Stimulated activated CD4-positive, alpha-beta T cell treated with anti-CD3 and anti-CD28 coated beads, Interleukin-15, amount 100 ng/mL, for 1 hour (primary cell): Measurements from ENCODE around the gene CBX6.

Experiments
- DNase-seq, 2 donors: peaks; one replicate each; pipeline ENCODE4 v3.0.0-alpha.2; 2020; ENCODE audit warnings: low read depth in 1 of 2, low spot score in 1 of 2

Gene CBX6

GRCh38 chr22:38823076-38823475 is 48.9 kb downstream of the CBX6 start:
- DNase-seq, result no peak

DNA sequence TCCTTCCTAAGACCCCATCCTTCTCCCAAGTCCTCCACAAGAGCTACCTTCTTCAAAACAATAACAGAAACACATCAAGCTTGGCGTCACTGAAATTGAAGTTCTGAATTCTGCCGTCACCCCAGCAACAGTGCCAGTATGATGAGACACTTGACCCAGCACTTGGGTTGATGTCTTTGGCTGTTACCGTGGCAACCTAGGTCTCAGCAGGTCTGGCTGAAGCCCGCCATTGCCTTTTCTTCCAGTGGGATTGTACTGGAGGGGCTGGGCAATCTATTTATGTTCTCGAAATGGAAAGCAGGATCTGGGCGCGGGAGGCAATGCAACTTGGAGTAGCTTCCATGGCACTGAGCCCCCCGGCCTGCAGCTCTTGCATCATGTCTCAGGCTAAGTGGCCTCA is 52.0 kb downstream of the CBX6 start:
- DNase-seq, result no peak

- DNase-seq, result no peak
These were observed 52.6 kb downstream of the CBX6 start for GRCh38 chr22:38819387-38819940.

- no peak for DNase-seq
These were observed 54.8 kb downstream of the CBX6 start for GRCh38 chr22:38817196-38817595.

- no peak for DNase-seq
These were observed 56.2 kb downstream of the CBX6 start for GRCh38 chr22:38815842-38816241.
